Sigmoid colon (tissue), 4 donors: ENCODE results near the gene XYLT1.
A peak's percentile ranks its signal among the peaks of the same experiment; 100 is the strongest.

Source experiments
- POLR2A ChIP-seq, 2 donors: fragments of 450-650 bp; IDR thresholded peaks; one replicate each; pipeline ENCODE4 v1.6.1; 2016; ENCODE audit warnings: antibody characterized with exemption in 2 of 2, mild to moderate bottlenecking in 2 of 2, moderate library complexity in 2 of 2
- POLR2AphosphoS5 ChIP-seq, 4 donors: sonication (generic); formaldehyde crosslinking; IDR thresholded peaks; one replicate each; pipeline ENCODE4 v1.6.1; 2017; ENCODE audit warnings: antibody characterized with exemption in 4 of 4
- TF ChIP-seq, protein P1 (sequence below), 4 experiments: fragments of 450-650 bp in 3 of 4; fragments of 200-600 bp in 1 of 4; IDR thresholded peaks; one replicate each; pipeline ENCODE4 v1.5.1; 2016 to 2019; ENCODE audit warnings: antibody characterized with exemption in 4 of 4, mild to moderate bottlenecking in 3 of 4, moderate library complexity in 2 of 4

DNA sequence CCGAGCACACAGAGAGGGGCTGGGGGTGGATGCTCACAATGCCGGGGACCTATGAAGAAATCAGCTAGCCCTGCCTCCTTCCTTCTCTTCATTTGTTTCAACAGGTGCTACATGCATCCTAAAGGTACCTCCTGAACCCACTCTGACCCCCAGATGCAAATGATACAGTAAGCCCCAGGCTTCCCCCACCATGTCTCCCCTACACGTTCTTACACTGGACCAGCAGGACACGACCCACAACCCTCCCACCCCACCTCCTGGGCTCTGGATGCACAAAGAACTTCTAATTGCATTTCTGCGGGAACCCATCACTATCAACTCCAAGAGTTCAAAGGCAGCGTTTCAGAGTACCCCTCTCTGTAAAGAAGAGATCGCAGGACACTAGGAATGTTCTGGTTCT is 2.1 kb downstream of the XYLT1 start:
- TF ChIP-seq, protein P1, sequence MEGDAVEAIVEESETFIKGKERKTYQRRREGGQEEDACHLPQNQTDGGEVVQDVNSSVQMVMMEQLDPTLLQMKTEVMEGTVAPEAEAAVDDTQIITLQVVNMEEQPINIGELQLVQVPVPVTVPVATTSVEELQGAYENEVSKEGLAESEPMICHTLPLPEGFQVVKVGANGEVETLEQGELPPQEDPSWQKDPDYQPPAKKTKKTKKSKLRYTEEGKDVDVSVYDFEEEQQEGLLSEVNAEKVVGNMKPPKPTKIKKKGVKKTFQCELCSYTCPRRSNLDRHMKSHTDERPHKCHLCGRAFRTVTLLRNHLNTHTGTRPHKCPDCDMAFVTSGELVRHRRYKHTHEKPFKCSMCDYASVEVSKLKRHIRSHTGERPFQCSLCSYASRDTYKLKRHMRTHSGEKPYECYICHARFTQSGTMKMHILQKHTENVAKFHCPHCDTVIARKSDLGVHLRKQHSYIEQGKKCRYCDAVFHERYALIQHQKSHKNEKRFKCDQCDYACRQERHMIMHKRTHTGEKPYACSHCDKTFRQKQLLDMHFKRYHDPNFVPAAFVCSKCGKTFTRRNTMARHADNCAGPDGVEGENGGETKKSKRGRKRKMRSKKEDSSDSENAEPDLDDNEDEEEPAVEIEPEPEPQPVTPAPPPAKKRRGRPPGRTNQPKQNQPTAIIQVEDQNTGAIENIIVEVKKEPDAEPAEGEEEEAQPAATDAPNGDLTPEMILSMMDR (IDR thresholded peaks at IDR 0.05): no peak
- TF ChIP-seq POLR2A (IDR thresholded peaks at IDR 0.05) (no peak), POLR2AphosphoS5 (IDR thresholded peaks at IDR 0.05) (peak in 1 of 4 donors; percentile 4)
